RCC 7860 (cell line): Measurements from ENCODE around the gene UROS.

ENCODE experiments used
- DNase-seq: peaks from one replicate; pipeline ENCODE4 v3.0.0-alpha.2; 2015; ENCODE audit warnings: low spot score
- FAIRE-seq: peaks from 2 replicates; lab custom pipeline; 2012; peaks lifted over from hg19 to GRCh38; lab: Jason Lieb, UNC

The UROS gene

DNA sequence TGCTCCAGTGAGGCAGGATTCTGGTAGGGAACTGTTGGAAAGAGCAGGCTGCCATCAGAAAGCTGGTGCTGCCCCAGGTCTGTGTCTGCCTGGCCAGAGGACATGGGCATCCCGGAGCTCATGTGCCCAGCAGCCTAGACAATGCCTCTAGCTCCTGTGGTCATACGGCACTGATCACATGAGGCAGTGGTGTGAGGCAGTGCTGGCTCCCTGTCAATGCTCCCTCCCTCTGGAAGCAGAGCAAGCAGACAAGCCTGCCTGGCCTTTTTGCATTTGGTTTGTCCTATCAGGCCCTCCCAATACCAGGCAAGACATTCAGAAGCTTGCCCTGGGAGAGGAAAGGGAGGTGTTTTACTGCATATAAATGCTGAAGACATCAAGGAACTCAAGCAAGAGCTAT lies 27.9 kb downstream of the UROS start:
- FAIRE-seq: no peak

DNA sequence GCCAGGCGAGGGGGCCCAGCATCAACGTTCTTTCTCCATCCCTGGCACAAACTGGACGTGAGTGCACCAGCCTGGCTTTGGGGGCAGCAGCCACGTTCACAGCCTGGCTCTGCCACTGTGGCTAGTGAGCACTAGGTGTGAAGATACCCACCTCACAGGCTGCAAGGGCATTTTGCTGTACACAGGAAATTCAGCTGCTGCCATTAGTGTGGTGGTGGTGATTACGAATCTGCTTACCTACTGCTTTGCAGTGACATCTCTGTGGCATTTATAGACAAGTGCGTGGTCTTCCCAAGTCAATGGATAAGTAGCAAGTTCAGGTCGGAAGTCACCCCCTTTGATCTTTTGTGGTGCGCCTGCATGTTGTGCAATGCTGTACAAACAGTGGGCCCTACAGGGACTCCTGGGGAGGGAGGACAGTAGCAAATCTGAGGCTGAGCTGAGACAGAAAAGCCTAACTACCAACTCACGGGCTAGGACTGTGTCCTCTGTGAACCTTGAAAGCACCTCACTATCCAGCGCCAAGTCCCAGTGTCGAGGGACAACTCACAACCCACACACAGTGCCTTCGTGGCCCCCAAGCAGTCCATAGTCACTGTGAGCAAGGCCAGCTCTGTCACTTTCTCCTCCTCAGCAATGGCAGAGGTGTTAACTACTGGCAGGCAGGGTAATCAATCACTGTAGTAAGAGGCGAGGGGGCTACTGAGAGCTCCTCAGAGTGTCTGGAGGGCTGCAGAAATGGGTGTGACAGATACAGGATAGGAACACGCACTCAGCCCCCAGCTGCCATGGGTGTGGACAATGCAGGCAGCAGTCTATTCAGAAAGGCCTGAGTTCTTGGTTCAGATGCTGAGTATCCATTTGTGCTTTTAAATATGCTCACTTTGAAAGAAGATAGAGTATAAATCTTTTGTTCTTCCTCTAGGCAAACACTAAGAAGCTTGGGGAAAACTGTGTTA lies 30.4 kb downstream of the UROS start:
- FAIRE-seq (no peak), DNase-seq (no peak)

More for the DNA sequence above, 27.9 kb downstream of the UROS start:
- no peak for DNase-seq

DNA sequence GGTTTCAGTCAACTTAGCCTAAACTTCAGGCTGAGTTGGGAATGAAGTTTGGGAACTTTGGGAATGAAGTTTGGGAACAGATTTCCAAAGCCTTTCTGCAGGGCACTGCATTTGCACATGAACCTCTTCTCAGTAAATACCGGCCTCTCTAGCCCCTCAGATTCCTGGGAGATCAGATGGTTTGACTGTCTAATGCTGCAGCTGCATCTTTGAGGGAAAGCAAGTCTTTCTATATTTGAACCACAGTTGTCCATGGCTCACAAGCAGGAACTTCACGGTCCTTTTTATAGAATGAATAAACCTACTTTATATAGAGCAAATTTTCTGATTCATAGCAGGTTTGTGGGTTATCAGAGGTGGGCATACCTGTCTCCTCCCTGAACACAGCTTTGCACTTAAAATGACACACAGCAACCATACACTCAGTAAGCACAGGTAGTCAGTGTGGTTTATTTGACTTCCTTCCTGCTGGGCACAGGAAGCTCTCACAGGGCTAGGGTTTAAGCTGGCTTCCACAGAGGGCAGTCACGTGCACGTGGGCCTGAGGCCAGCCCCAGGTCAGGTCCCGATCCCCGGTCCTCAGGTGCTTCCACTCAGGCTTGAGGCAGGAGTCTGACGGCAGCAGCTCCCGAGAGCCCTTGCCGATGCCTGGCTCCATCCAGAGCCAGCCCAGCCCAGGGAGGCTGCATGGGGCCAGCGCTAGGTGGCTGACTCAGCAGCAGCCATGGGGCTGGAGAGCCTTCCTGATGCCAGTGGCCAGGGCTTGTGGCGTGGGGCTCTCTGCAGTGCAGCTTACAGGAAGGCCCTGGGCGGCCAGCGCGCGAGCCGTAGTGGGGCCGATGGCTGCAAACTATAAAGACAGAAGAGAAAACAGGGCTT lies 34.7 kb downstream of the UROS start:
- no peak for FAIRE-seq
- no peak for DNase-seq

DNA sequence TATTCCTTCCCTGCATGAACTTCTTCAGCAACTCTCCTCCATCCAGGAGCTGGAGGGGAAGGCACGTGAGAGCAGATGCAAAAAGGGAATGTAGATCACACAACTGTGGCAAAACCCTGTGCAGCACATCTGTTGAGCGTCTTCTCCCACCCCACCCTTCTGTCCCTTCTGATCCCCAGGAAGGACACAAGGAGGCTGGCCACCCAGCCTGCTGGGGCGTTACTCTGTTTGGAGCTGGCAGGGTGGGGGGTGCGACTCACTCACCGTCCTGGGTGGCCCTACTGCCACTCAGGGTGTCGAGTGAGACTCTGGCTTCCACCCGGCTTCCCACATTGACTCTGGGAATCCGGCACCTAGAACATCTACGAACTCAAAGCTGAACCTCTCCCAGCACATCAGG lies 37.3 kb downstream of the UROS start:
- DNase-seq (no peak), FAIRE-seq (no peak)

DNA sequence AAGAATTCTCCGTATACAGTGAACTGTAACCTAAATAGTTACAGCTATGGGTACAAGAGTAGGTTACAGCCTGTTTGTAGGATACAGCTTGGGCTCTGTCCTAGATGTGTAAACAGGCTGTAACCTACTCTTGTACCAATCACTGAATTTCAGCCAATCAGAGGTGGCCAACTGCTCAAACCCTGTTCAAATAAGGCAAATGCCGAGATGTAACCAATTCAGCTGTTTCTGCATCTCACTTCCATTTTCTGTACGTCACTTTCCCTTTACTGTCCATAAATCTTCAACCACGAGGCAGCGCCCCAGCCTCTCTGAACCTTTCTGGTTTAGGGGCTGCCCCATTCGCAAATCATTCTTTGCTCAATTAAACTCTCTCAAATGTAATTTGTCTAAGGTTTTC lies 39.1 kb downstream of the UROS start:
- no peak for FAIRE-seq
- DNase-seq: no peak

DNA sequence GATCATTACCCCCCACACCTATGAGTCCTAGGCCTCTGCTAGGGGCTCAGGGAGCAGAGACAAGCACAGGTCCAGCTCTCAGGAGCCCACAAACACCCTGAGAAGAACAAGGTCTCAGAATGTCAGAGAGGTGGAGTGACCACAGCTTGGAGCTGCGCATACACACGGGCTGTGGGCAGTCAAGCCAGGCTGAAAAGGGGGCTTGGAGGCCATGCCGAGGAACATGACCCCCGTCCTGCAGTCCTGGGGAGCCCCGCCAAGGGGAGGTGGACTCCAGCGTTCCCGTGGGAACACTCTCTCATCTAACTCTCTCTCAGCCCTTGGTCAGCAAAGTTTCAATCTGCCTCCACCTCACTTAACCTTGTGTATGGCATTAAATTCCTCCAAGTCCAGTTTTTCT lies 39.6 kb downstream of the UROS start:
- no peak for FAIRE-seq

DNA sequence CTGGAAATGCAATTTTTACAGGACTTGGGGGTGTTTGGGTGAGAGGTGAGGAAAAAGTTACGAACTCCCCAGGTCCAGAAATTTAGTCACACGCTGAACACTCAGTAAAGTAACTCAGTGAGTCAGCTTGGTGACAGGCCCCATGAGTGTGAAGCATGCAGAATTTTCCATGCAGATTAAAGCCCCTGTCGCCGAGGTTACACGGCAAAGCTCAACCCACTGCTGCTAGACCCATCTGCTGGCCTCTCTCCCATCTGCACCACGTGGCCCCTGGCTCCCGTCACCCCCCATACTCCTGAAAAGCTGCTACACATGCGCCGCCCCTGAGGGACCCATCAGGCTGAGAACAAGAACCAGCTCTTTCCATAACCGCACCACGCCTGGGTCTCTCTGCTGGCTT lies 40.4 kb downstream of the UROS start:
- DNase-seq (no peak), FAIRE-seq (no peak)

More for the DNA sequence above, 39.6 kb downstream of the UROS start:
- no peak for DNase-seq

DNA sequence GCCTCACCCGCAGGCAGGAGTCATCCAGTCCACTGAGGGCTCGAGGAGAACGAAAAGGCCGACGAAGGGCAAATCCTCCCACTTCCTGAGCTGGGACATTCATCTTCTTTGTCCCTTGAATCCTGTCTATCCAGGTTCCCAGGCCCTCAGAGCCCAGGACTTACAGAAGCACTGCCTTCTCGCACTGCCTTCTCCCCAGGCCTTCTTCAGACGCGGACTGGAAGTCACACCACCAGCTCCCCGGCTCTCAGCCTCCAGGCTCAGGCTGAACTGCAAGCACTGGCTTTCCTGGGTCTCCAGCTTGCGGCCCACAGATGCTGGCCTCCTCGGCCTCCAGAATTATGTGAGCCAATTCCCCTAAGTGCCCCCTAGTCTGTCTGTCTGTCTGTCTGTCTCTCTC lies 41.0 kb downstream of the UROS start:
- FAIRE-seq: no peak

DNA sequence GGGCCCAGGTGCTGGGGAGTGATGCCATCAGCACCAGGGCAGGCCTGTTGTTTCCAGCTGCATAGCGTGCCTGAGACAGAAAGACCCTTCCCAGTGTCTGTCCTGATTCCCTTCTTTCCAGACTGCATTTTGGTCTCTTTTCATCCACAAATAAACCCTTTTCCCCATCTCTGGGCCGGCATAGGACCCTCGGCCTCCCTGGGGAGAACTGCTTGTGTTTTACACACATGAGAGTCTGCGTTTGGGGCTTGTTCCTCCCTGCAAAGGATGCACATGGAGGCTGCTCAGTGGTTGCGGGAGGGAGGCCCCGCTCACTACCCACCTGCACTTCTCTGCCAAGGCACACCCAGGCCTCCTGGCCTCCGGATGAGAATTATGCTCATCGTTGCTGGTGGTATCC lies 41.7 kb downstream of the UROS start:
- FAIRE-seq (no peak), DNase-seq (no peak)

More for the DNA sequence above, 41.0 kb downstream of the UROS start:
- no peak for DNase-seq

DNA sequence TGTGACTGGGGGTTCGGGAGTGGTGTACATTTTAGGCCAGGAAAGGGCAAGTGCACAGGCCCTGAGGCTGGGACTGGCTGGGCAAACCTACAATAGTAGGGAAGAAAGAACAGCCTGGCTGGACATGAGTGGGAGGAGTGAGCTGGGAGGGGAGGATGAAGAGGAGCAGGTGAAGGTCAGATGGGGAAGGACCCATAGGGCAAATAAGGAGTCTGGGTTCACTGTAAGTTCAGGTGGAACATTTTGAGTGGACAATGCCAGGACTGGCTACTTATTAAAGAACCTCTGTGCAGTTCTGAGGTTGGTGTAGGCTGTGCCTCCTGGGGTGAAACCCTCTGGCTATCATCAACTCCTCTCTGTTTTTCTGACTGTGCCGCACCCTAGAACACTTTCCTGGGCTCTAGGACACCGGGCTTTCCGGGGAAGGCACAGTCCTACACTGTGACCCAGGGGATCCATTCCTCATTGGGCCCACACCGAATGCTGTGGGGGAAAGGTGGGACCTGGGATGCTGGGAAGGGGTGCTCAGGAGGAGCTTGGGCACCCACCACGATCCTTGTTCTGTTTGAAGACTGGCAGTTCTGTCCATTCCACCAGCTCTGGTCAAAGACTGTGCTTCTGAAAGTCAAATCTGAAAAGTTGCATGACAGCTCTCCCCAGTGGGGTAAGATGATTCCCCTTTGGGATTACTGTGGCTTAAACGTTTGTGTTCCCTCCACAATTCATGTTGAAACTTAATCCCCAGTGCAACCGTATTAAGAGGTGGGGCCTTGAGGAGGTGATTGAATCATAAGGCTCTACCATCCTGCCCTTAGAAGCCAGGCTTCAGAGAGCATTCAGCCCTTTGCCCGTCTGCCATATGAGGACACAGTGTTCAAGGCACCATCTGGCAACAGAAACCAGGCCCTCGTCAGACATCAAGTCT lies 43.4 kb downstream of the UROS start:
- DNase-seq (no peak), FAIRE-seq (no peak)

DNA sequence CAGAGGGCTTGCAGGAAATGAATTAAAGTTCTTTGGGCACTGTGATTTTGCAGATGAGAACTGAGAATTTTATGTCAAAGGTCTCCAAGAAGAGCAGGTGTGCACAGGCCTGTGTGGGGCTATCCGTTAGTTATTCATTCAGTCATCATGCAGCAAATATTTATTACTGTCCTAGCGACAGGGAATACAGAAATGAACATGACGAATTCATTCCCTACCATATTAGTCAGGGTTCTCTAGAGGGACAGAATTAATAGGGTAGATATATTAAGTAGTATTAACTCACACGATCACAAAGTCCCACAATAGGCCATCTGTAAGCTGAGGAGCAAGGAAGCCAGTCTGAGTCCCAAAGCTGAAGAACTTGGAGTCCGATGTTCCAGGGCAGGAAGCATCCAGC lies 44.5 kb downstream of the UROS start:
- DNase-seq: no peak
- no peak for FAIRE-seq

DNA sequence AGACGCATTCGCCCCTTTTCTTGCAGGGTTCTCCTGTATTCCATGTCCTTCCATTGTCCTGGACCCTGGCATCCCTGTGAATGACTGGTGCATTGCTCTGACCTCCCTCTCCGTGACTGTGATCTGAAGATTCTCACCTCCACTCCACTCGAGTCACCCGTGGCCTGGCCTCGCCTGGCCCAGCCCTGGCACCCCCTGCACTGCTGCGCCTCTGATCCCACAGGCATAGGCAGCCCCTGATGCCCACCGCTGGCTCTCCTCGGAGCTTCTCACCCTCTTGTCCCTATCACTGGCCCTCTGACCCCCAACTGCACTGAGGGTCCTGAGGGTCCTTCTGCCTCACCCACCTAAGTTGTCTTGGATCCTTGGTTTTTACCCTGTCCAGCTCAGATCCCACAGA lies 45.3 kb downstream of the UROS start:
- no peak for DNase-seq
- no peak for FAIRE-seq

DNA sequence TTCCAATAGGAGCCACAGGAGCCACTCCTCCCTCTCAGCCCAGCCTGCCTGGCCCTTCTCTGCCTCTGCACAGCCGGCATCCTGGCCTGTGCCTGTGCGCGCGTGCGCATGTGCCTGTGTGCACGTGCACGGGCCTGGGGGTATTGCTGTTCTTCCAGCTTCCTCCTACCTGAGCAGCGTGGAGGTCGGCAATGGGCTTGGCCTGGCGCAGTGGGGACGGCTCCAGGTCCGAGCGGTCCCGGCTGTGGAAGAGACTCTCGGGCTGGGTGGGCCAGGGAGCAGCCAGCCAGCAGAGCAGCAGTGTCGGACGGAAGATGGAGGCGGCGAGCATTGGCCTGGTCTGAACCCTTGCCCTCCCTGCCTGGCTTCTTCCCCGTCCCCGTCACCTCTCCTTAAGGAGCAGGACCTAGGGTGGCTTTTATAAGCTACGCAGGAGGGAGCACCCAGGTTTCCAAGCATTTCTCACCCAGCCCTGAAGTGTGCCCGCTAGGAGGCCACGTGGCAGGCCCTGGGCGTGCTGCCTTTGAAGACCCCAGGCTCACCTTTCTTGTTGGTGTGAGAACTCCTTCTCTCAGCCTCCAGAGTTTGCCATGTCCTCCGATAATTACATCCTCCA lies 47.5 kb downstream of the UROS start, which contains the start of gene MMP21:
TSS of gene MMP21 (minus strand) at position 331 of the 616 bp plus-strand sequence. CDS start at position 331, 0 bp downstream.
- no peak for FAIRE-seq
- no peak for DNase-seq

DNA sequence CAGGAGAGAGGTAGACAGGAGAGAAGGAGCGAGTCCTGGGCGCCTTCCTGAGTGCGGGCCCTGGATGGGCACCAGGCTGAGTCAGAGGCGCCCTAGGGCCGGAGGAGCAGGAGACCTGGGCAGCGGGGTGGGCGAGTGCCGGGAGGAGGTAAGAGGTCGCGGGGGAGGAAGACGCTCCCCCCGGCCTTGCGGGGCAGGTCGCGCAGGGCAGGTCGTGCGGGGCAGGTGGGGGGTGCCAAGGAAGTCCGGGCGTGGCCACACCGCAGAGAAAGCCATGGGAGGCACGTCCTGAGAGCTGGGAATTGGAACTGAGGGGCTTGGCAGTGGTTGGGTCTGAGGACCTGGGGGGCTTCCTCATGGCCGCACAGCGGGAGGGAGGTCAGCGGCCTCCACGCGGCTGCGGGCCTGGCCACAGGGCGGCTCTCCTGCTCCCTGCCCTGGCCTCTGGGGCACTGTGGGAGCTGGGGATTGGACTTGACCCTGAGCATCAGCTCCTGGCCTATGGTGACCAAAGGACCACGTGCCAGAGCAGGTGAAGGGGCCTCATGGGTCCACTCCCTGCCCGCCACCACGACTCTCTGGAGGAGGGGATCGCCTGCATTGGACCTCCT lies 48.4 kb downstream of the UROS start:
- FAIRE-seq: no peak
- DNase-seq: no peak

DNA sequence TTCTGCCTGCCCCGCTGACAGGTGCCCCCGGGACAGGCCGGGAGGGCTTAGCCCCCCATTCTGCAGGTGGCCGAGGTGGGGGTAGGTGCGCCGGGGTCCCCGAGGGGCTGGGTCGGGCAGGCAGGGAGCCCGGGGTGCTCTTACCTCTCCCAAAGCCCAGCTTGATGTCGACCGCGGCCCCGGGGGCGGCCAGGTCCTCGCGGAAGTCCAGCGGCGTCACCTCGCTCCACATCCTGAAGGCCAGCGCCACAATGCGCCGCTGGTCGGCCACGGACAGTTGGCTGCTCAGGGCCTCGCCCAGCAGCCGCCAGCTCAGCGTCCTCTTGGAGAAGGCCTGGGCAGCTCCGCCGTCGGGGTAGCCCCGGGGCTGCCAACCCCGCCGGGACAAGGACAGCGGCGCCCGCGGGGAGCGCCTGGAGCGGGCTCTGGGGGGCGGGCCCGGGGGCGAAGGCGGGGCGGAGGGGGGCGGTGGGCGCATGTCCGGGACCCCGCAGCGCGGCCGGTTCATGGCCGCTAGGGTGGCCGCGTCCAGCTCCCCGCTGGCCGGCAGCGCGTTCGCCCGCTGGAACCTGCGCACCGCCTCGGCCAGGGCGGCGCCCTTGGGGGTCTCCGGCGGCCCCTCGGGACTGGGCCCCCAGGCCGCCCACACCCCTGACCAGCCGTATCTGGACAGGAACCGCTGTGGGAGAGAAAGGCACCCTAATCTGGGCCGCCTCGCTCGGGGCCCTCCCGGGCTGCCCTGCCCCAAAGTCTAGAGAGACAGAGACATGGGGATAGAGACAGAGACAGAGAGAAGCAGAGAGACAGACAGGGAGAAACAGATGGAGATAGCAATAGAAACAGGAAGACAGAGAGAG lies 49.1 kb downstream of the UROS start:
- DNase-seq (no peak), FAIRE-seq (no peak)

DNA sequence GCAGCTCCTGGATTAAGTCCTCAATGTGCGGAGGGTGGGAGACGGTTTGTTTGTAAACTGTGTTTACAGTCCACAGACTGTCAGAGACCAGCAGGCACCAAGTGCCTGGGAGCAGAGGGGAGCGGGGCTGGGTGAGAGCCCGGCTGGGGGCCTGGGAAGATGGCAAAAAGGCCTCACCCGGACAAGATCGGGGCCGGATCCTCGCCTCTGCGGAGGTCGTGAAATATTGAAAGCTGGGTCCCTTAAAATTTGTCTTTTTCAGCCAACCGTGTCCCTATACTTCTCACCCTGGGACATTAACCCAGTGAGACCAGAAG lies 50.2 kb downstream of the UROS start:
- FAIRE-seq (no peak), DNase-seq (no peak)

DNA sequence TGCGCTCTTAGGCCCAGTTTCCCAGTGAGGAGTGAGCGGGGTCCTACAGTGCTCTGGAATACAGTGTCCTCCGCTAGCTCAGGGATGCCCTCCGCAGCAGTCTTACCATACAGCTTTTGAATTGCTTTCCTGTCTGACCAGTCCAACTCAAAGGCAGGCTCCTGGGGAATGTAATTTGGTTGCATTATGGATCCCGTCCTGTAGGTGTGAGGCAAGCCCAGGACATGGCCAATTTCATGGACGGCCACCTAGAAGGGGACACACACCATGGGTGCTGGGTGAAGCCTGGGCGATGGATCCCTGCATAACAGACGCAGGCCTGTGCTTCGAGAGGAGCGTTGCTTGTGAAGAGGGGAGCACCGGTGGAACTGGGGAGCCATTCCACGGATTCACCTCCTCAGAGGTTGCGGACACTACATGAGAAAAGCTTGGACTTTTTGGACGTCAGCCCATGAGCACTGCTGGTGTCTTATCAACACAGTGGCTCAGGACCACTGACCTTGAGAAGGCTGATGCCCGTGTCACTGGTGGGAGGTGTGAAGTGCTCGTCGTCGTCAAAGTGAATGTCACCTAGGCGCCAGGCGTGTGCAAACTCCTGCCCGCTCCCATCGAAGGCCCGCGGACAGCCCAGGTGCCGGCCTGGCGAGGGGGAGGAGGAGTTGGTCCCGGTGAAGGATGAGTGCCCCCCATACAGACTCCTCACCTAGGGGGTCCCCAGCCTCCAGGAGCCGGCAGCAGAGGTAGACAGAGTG lies 50.8 kb downstream of the UROS start:
- DNase-seq (no peak), FAIRE-seq (no peak)

DNA sequence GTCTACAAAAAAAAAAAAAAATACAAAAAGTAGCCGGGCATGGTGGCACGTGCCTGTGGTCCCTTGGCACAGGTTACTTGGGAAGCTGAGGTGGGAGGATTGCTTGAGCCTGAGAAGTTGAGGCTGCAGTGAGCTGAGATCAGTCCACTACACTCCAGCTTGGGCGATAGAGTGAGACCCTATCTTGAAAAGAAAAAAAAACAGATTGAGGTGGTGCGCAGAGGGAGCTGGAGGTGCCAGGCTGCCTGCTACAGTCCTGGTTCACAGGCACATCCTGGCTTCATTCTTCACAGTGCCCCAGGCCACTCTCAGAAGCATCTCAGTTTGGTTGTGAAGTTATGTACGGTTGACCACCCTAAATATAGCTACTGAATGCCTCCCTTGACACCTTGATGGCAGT lies 52.2 kb downstream of the UROS start:
- no peak for DNase-seq
- FAIRE-seq: no peak
